GM12873 (cell line): ENCODE results near the gene SNRPA1.

Source experiments
- CTCF ChIP-seq: IDR thresholded peaks from 2 replicates; pipeline ENCODE4 v1.5.1; 2012; ENCODE audit warnings: low read depth, mild to moderate bottlenecking, moderate library complexity, low read length, control low read depth; ENCODE audit not compliant: insufficient read depth; ENCODE audit errors: missing control alignments

The SNRPA1 gene

GRCh38 chr15:101244889-101245668 is 50.0 kb downstream of the SNRPA1 start:
- TF ChIP-seq CTCF: no peak

- no peak for TF ChIP-seq CTCF
Measured at GRCh38 chr15:101244036-101244781, 50.8 kb downstream of the SNRPA1 start.

GRCh38 chr15:101243420-101243819 is 51.6 kb downstream of the SNRPA1 start:
- TF ChIP-seq CTCF: no peak

GRCh38 chr15:101242999-101243336 is 52.1 kb downstream of the SNRPA1 start:
- no peak for TF ChIP-seq CTCF

- no peak for TF ChIP-seq CTCF
Measured at GRCh38 chr15:101242160-101242998, 52.7 kb downstream of the SNRPA1 start.

- TF ChIP-seq CTCF: no peak
Measured at GRCh38 chr15:101240358-101240757, 54.7 kb downstream of the SNRPA1 start.

- no peak for TF ChIP-seq CTCF
Measured at GRCh38 chr15:101239724-101240136, 55.3 kb downstream of the SNRPA1 start.
